GM19043 (cell line): ENCODE data around the gene AP3D1.

ENCODE experiments used
- ATAC-seq: cut with Tn5 transposase; IDR thresholded peaks from one replicate; pipeline ENCODE4 v1.9.1; 2021; ENCODE audit warnings: low read depth; ENCODE audit not compliant: unreplicated experiment

The AP3D1 gene

GRCh38 chr19:2051773-2052704 is 99.3 kb downstream of the AP3D1 start:
- ATAC-seq = no peak

GRCh38 chr19:2050991-2051772 is 100.2 kb downstream of the AP3D1 start, which contains the start of gene MKNK2:
TSS of gene MKNK2 (minus strand) at chr19:2051244. CDS start at chr19:2050851, 393 bp downstream.
- ATAC-seq = peak; percentile 38
